GM18909 (cell line): Measurements from ENCODE around the gene MICU1.
"Not testable (repeated sequence)": the region's sequence is repeated elsewhere in the genome, so short reads cannot be mapped to it uniquely, and the experiment has no call there.

ENCODE experiments used
- ATAC-seq: cut with Tn5 transposase; IDR thresholded peaks from one replicate; pipeline ENCODE4 v1.9.1; 2021; ENCODE audit warnings: mild to moderate bottlenecking; ENCODE audit not compliant: unreplicated experiment, poor library complexity

MICU1 gene

DNA sequence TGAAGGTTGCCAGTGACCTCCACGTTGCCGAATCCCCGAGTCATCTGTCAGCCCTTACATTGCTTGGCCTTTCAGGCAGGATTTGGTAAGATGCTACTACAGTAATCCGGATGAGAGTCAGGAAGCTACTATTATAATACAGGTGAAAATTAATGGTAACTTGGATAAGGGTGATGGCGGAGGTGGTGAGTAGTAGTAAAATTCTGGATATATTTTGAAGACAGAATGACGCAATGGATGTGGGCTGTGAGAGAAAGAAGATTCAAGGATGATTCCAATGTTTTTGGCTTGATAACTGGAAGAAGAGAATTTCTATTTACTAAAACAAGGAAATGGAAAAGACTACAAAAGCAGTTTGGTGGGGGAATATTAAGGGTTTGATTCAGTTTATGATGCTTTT lies 269.8 kb downstream of the MICU1 start:
- no peak for ATAC-seq

DNA sequence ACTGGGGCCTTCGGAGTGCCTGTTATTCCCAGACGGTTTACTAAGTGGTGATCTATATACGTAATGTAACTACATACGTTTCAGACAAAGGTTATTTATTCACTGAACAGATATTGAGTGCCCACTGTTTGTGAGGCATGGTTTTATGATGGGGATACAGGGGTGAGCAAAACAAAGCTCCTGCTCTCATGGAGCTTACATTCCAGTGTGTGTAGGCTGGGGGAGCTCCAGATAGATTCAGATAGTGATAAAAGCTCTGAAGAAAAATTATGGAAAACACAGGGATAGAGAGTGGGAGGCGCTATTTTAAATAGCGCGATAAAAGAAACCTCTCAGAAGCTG lies 270.7 kb downstream of the MICU1 start:
- ATAC-seq = no peak

DNA sequence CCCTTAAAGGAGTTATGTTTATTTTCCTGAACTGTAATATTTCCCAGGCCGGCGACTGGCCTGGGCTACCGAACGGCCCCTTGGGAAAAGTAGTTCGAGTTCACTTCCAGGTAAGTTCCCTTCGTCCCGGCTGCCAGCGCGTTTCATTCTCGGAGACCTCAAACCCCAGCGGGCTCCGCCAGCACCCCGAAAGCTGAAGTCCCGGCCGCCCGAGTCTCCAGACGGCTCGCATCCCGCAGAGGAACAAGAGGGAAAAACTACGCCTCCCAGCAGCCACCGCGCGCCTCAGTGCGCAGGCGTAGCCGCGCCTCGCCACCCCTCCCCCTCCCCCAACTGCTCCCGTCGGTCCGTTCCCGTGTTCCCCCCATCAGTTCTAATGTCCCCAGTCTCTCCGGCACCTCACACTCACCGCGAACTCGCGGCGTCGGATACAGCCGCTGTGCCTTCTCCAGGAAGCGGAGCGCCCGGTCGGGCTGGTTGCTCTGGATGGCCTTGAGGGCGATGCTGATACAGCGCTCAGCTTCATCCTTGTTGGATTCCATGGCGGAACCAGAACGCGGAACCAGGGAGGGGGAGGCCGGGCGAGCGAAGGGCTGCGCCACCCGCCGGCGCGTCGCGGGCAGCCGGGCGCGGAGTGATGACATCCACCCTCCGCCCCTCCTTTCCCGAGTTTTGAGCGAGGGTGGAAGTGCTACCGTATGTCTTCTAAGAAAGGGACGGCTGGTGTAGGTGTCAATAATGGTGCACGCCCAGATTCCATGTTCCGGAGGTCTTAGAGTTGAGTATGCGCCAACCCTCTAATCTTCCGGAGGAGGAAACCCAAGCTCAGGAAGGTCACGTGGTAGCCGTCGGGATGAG lies 271.3 kb downstream of the MICU1 start, which contains the start of gene DNAJB12:
Gene DNAJB12, minus strand, starts transcription at position 564 of the 858 bp plus-strand sequence. Its CDS starts 22 bp downstream, at position 542.
- ATAC-seq = peak; percentile 78

GRCh38 chr10:72353965-72354355 lies 271.9 kb downstream of the MICU1 start:
- ATAC-seq = peak; percentile 13

GRCh38 chr10:72353028-72353964 lies 272.6 kb downstream of the MICU1 start:
- ATAC-seq = no peak

DNA sequence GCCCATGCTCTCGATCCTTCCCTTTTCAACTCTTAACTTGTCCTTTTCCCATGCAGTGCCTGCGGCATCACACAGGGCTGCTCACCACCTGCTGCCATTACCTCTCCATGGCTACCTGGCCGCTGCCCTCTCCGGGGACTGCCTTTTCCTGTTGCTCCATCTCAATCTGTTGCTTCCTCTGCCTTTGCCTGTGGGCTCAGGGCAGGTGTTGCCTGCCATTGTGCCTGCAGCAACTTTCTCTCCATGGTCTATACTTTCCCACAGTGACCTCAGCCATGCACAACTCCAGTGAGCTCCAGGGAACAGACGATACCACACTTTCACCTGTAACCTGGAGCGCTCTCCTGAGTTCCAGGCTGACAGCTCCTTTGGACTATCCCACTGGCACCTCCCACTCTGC lies 274.4 kb downstream of the MICU1 start:
- no peak for ATAC-seq

- ATAC-seq = no peak
These were observed 276.4 kb downstream of the MICU1 start for GRCh38 chr10:72349438-72349837.

- no peak for ATAC-seq
These were observed 277.6 kb downstream of the MICU1 start for GRCh38 chr10:72348282-72348681.

- not testable (repeated sequence) for ATAC-seq
These were observed 279.8 kb downstream of the MICU1 start for GRCh38 chr10:72346117-72346516.

DNA sequence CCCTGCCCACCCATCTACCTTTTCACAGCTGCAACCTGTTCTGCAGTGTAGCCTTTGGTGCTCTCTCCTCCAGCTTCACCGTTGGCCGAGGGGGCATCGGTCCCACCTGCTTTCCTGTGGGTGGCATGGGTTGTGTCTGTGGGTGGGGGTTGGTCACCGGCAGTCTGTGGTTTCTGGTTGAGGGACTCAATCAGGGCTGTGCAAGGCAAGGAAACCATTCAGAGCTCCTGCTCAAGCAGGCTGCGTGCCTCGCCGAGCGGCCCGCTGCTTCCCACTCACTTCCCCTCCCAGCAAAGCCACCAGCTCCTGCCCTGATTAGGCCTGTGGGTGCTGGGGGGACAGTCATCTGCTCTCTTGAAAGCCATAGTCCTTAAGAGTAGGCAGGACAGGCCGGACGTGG lies 280.9 kb downstream of the MICU1 start:
- ATAC-seq = no peak

DNA sequence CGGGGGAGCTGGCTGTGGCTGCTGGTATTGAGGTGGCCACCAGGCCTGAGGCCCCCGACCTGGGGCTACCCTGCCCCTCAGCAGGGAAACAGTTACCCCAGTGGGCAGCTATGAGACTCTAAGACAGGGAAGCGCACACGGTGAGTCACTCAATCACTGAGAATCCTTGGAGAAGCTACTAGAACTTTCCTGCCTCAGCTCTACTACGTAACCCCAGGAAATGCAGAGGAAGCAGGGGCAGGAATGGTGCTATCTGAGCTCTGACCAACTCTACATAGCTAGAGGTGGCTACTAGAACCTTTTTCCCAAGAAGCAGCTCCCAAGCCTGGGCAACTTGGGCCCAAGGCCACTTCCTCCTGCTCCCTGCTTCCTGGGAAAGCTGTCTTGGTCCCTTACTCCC lies 283.0 kb downstream of the MICU1 start:
- no peak for ATAC-seq

DNA sequence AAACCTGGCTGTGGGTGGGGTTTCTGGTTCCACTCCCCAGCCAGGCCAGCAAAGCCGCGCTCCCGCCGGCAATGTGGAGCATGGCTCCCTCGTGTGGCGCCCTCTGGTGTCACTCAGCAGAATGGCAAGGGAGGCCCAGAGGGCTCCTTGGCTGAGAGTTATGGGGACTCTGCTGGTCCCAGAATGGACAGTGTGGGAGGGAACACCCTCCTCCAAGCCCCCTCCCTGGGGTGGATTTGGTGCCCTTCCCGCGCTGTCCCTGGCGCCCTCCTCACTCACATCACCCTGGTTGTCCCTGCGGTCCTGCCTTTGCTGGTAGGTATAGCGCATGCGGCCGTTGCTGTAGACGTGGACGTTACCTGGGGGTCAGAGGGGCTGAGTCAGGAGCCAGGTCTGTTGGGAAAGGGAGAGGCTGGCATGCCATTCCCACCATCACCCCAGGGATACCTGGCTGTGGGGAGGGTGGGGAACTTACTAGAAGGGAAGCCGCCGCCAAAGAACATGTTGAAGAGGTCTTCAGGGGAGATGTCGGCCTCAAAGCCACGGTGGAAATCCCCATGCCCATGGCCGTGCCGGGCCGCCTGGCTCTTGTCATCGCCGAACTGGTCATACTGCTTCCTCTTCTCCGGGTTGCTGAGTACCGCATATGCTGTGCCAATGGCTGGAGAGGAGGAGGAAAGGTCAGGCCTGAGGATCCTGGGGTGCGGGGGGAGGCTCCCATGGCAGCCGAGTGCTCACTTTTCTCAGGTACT lies 285.2 kb downstream of the MICU1 start:
- no peak for ATAC-seq

- no peak for ATAC-seq
These were observed 287.7 kb downstream of the MICU1 start for GRCh38 chr10:72338180-72338579.

GRCh38 chr10:72337722-72338121 lies 288.2 kb downstream of the MICU1 start:
- ATAC-seq = no peak

DNA sequence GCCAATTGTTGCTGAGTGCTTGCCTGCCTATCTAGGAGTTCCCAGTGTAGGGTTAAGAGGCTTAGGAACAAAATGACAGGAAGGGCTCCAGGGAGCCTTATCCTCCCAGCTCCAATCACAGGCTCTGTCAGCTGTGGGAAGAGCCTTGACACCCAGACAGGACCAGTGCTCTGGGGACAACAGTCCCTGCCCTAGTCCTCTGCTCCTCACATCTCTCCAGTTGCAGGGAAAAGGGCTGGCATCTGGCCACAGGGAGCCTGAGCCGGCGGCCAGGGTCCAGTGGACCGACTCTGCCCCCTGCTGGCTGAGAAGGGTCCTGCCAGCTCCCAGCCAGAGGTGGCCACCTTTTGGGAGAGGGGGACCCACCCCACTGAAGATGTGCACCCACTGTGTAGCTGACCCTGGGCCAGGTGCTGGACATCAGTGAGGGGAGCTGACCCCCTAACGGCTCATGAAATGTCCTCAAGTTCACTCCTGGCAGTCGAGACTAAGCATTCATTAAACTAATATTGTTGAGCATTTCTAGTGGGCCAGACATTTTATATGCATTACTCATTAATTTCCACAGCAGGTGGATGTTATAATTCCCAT lies 288.7 kb downstream of the MICU1 start:
- ATAC-seq = no peak

DNA sequence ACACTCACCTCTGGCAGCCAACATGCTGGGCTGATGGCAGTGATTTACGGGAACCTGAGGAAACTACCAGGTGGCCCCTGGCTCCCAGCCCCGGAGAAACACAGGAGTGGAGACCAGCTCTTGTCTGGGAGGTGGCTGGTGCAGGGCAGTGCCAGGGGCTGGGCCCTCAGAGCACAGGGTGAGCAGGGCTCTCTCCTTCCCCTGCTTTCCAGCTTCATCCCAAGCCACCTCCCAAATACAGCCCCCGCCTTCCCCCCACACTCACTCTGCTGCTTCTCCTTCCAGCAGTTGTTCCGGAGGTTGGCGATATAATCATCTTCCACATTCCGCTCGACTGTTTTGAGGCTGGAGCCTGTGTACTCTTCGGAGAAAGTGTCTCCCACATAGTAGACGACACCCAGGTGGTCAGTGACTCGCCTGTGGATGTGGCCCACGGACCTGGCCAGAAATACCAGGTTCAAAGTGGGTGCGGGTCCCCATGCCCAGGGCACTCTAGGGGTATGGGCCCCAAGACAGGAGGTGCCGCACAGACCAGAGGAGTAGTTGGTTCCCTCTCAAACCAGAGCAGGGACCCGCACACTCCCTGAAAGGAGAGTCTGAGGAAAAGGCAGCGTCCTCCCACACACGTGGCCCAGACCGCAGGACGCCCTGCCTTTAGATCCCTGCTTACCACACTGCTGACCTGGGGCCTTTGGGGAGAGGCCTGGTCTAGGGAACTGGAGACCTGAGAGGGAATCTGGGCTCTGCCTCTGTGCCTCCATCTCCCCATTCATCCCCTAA lies 289.4 kb downstream of the MICU1 start:
- ATAC-seq = no peak

GRCh38 chr10:72335394-72336258 lies 290.3 kb downstream of the MICU1 start:
- ATAC-seq = peak; percentile 45

- peak; percentile 65 for ATAC-seq
These were observed 291.0 kb downstream of the MICU1 start for GRCh38 chr10:72334825-72335393.
